NAMALWA (cell line): ENCODE results near the gene RGS9.

Source experiments
- DNase-seq: peaks from one replicate; pipeline ENCODE4 v3.0.0-alpha.2; 2015; ENCODE audit warnings: low spot score

The RGS9 gene

GRCh38 chr17:65261152-65261551 lies 124.0 kb downstream of the RGS9 start:
- no peak for DNase-seq

DNA sequence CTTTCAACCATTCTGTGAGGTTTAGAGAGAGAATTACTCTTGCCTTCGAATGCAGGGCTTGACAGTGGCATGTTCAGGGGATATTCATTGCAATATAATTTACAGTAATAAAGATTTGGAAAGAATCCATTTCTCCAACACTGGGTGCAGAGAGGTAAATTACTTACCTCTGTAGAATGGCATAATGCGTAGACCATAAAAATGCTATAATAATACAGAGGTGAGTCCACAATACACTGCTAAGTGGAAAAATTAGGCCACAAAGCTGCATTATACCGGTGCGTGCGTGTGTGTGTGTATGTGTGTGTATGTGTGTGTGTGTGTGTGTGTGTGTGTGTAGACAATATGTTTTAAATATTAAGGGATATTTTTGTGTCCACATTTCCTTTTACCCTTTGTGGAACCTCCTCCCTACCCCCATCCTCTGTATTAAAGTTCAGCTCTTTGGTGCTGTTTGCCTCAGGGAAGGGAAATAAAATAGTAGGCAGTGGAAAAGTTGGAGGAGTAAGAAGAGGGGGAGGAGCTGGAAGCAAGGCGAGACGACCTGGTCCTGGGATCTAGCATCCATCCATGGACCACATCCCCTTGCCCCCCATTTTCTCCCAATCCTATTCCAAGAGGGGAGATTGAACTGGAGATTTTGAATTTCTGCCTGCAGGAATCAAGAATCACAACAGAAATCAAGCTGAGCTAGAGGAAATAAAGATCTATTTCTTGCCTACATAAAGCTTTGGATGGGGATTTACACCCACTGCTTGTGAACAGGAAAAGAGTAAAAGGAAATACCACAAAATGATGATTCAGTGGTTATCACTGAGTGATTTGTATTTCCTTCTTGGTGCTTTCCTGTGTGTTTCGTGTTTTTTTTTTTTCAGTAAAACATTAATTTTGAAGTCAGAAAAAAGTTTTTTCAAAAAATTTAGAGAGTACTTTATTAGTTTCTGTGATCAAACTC lies 124.8 kb downstream of the RGS9 start:
- DNase-seq: no peak

GRCh38 chr17:65265276-65265675 lies 128.1 kb downstream of the RGS9 start:
- DNase-seq: no peak

DNA sequence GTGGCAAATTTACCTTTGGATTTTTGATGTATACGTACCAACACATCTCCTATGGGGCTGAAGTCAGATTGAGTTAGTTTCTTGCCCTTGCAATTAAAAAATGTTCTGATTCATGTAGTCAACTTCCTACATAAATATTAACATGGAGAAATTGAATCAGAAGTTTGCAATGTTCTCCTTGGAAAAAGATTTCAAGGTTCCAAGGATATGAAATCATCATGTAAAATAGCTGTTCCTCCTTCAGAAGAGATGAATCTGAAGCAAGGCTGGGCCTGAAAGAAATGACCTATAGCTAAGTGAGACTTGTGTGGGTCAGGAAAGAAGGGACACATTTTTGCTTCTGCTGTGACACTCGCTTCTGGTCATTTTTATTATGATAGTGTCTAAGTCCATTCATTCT lies 131.7 kb downstream of the RGS9 start:
- no peak for DNase-seq

DNA sequence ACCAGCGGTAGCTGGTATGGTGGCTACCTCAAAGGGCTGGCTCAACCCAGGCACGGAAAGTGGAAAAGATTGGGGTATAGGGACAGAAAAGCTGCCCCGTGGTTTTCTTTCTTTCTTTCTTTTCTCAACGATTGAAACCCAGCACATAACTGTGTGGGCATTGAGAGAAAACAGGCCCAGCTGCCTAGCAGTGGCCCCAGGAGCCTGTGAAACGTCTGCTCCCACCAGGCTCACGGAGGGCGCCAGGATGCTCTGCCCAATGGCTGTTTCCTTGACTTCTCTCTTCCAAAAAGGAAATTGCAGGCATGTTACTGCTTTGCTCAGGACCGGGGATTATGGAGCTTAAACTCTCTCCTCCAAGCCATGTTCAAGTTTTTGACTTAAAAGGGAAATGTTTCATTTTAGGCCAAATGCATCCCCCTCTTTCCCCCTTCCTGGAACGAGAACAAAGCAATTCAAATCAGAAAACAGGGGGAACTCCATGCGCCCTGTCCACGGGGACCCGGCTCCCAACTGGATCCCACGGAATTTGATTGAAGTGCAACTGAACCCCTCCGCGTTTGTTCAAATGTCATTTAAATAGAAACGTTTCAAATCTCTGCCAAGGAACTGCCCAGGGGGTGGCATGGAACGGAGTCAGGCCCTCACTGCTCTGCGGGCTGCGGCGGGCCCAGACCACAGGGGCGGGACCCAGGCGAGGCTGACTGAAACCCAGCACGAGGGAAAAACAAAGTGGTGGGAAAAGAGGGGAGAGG lies 133.5 kb downstream of the RGS9 start:
- no peak for DNase-seq

- no peak for DNase-seq
These were observed 134.1 kb downstream of the RGS9 start for GRCh38 chr17:65271296-65271695.
